Prostate gland (tissue), 2 donors: ENCODE data around the gene ITGA2B.

Source experiments
- POLR2AphosphoS5 ChIP-seq: sonication (generic); formaldehyde crosslinking; IDR thresholded peaks from one replicate; pipeline ENCODE4 v1.6.1; 2017; ENCODE audit warnings: antibody characterized with exemption
- TF ChIP-seq, protein P1 (sequence below), 4 experiments: fragments of 200-600 bp in 2 of 4; fragments of 450-650 bp in 2 of 4; sonication (generic) in 2 of 4; IDR thresholded peaks; 1 replicate in 3 of 4; 2 replicates in 1 of 4; pipeline ENCODE4 v1.5.1; 2016 to 2019; ENCODE audit warnings: antibody characterized with exemption in 4 of 4, mild to moderate bottlenecking in 2 of 4, moderate library complexity in 2 of 4

- TF ChIP-seq, protein P1, sequence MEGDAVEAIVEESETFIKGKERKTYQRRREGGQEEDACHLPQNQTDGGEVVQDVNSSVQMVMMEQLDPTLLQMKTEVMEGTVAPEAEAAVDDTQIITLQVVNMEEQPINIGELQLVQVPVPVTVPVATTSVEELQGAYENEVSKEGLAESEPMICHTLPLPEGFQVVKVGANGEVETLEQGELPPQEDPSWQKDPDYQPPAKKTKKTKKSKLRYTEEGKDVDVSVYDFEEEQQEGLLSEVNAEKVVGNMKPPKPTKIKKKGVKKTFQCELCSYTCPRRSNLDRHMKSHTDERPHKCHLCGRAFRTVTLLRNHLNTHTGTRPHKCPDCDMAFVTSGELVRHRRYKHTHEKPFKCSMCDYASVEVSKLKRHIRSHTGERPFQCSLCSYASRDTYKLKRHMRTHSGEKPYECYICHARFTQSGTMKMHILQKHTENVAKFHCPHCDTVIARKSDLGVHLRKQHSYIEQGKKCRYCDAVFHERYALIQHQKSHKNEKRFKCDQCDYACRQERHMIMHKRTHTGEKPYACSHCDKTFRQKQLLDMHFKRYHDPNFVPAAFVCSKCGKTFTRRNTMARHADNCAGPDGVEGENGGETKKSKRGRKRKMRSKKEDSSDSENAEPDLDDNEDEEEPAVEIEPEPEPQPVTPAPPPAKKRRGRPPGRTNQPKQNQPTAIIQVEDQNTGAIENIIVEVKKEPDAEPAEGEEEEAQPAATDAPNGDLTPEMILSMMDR (IDR thresholded peaks at IDR 0.05): no peak
- no peak for TF ChIP-seq POLR2AphosphoS5
Observed at GRCh38 chr17:44386182-44386525, 3.3 kb downstream of the ITGA2B start.
